GM21619 (cell line): Measurements from ENCODE around the gene SARDH.
"Not testable (repeated sequence)": the region's sequence is repeated elsewhere in the genome, so short reads cannot be mapped to it uniquely, and the experiment has no call there.

Experiments
- ATAC-seq: cut with Tn5 transposase; IDR thresholded peaks from one replicate; pipeline ENCODE4 v1.9.1; 2021; ENCODE audit not compliant: unreplicated experiment

SARDH gene

GRCh38 chr9:133687856-133688761 lies 50.0 kb downstream of the SARDH start:
- no peak for ATAC-seq

DNA sequence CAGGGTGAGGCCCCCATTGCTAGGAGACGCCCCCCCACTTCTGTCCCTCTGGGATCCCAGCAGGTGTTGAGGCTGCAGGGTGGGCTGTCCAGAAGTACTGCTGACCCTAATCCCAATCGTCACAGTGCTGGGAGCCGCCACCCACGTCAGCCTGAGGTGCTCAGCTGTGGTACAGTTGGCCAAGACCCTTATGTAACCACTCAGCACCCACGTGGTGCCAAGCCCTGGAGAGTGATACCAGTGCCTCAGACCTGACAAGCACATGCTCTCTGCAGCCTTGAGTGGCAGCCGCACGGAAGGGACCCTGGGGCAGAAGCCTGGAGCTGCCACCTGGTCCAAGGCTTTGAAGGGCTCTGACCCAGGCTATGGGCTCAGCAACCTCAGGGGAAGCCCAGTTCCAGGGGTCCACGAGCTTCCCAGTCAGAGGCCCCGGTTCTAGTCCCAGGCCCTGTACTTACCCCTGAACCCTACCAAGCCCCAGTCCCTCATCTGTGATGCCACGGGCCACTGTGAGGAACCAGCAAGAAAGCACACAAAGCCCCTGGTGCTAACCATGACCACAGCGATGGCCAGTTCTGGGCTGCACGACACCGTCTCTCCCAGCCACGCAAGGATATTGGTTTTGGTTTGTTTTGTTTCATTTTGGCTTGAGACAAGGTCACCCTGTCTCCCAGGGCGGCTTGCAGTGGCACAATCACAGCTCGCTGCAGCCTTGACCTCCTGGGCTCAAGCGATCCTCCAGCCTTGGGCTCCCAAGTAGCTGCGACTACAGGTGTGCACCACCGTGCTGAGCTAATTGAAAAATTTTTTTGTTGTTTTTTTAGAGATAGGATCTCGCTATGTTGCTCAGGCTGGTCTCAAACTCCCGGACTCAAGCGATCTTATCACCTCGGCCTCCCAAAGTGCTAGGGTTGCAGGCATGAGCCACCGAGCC lies 51.2 kb downstream of the SARDH start:
- no peak for ATAC-seq

- ATAC-seq: no peak
Observed at GRCh38 chr9:133685653-133686609, 52.2 kb downstream of the SARDH start.

GRCh38 chr9:133684936-133685361 lies 53.2 kb downstream of the SARDH start:
- ATAC-seq: no peak

DNA sequence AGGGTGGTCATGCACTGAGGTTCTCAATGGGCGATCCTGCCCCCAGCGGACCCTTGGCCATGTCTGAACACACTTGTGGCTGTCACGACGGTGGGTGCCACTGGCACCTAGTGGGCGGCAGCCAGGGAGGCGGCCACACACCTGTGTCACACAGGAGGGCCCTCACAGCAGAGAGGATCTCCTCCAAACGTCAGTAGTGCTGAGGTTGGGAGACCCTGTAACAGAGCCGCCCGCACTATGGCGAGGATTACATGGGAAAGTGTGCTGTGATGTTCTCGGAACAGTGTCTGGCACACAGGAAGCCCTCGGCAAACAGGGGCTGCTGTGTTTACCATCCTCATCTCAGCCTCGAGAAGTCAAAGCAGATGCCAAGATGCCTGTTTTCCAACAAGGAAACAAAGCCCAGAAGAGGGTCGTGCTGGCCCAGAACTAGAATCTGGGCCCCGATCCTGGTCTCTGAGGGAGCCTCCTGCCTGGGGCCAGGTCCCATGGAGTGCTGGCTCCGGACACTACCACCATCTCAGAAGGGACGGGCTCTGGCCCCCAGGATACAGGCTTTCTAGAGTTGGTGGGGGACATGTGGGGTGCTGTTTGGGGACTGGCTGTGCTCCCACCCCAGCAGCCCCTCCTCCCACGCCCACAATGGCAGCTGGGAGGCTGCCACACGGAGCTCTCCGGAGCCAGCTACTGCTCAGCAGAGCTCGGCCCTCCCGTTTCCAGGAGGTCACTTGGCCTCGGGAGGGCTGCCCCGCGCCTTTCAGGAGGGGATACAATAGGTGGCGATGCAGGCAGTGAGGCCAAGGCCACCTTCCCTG lies 53.8 kb downstream of the SARDH start:
- no peak for ATAC-seq

DNA sequence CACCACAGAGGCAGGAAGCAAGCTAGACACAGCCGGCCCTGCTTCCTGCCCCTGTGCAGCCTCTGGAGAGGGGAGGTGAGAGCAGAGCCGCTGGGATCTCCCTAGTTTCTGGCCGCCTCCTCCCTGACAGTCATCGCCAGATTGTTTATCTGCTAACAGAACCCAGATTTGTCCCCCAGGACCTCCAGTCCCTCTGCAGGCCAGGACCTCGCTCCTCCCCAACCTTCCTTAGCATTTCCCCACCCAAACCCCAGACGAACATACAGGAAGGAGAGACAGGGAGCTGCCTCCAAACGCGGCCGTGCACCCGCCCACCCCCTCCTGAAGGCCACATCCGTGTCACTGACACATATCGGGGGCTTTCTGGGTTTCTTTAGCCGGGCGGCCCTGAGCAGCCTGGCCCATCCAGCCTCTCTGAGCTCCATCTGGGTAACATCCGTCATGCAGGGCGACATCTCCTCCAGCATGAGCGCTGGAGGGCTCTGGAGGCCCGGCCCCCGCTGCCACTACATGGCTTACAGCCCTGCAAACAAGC lies 54.5 kb downstream of the SARDH start:
- ATAC-seq: no peak

DNA sequence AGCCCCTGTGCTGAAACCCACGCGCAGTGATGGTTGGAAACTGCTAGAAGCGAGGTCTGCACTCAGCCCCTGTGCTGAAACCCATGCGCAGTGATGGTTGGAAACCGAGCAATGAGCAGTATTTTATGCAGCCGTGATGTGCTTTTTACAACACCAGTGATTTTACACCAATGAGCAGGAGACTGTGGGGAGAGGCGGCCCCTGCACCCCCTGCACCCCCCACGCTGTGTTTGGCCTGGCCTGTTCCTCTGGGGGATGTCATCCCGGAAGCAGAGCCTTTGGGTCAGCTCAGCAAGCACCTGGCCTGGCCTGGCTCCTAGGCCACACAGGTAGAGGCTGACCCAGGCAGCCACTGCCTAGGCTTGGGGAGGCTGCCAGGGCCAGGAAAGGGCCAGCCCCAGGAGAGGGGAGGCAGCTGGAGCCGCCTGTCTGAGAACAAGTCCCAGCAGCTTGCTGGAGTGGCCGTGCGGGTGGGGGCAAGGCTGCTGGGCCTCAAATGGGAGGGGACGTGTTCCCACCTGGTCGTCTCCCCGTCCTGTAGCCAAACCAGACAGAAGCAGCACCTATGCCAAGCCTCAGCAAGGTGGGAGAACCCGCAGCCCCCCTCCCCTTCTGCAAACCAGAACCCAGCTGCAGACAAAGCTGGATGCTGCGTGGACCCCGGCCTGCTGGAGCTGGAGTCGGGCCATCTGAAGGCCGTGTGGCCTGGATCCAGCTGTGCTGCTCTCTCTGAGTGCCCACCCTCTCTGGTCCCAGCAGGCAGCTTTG lies 55.1 kb downstream of the SARDH start:
- ATAC-seq: no peak

- ATAC-seq: no peak
Observed at GRCh38 chr9:133681658-133682306, 56.4 kb downstream of the SARDH start.

GRCh38 chr9:133680976-133681657 lies 57.0 kb downstream of the SARDH start:
- no peak for ATAC-seq

- ATAC-seq: no peak
Observed at GRCh38 chr9:133680250-133680975, 57.7 kb downstream of the SARDH start.

DNA sequence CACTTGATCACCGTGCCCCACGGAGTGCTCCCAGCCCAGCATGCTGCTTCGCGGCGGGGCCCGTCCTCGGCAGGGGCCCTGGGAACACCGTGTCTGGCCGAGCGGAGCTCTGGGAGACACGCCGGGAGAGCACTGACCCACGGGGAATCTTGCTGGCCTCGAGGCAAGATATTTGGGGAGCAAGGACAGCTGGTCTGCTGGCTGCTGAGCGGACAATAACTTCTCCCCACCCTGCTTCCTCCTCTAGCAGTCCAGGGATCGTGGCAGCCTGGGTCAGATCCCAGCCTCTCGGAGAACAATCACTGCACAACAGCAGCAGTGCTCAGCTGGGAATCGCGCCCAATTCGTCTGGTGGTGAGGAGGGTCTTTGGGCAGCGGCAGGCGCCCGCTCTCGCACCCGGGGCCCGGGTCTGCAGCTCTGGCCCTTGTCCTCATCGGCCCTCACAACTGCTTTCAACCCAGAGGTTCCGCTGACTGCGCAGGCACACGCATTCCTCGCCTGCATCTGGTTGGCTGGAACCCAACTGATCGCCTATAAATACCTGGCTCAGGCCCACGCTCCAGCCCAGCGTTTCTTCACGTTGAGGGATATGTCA lies 58.6 kb downstream of the SARDH start:
- no peak for ATAC-seq

GRCh38 chr9:133679056-133679455 lies 59.1 kb downstream of the SARDH start:
- no peak for ATAC-seq

DNA sequence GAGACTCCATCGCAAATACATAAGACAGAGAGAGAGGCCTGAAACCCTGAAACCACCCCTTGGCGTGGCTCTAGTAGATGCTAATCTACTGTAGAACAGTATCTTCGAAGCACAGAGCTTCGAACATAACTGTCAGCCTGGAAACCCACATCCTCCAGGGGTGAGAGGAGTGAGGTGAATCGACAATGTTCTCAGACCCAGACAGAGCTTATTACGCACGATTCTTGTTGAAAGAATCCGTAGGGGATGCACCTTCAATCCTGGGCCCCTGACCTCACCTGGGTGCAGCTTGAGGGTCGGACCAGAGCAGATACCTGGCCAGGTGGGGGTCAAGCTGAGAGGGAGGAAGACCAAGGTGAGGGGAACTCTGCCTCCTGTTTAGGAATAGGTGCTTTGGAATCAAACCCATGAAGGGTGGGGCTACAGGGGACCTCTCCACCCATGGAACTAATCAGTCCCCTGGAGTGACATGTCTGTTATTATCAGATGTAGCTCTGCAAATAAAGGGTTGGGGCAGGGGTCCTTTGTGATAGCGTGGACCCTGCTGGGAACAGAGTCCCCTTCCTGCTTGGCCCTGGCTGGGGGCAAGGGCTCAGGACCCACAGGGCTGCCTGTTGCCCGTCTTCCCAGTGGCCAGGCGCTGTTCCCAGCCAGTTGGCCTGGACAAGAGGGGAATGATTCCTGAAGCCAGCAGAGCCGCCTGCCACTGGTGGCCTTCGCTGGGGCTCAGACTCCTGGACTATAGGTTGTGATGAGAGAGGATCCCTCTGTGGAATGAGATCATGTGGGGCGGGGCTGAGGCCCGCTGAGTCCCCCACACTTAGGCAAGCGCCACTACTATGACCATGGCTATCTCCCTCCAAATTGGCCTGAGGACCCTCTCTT lies 60.8 kb downstream of the SARDH start:
- ATAC-seq: no peak

GRCh38 chr9:133676450-133676849 lies 61.7 kb downstream of the SARDH start:
- no peak for ATAC-seq

GRCh38 chr9:133675796-133676195 lies 62.4 kb downstream of the SARDH start:
- ATAC-seq: not testable (repeated sequence)

DNA sequence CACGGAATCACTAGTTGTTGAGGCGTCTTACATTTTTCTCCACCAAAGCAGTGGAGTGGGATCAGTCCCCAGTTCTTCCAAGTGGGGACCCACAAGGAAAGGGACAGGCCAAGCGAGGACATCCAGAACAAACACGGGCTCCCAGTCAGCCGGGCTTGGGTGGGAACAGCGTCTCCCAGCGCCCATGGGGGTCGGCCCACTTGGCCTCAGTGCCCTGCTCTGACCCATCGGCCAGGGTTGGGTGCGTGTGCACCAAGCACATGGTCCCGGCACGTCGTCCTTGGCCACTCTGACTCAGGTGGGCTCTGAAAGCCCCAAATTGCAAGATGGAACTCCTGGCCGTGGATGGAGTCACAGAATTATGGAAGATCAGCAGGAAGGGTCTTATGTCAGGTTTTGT lies 64.1 kb downstream of the SARDH start:
- no peak for ATAC-seq
